Liver (tissue), 3 donors: ENCODE results near the gene PGAM2.

Experiments
- GABPA ChIP-seq, 2 donors: IDR thresholded peaks in 1 of 2; conservative IDR thresholded peaks in 1 of 2; 2 replicates each; pipeline ENCODE4 v1.6.1; 2016; ENCODE audit warnings: antibody characterized with exemption in 2 of 2, mild to moderate bottlenecking in 1 of 2, moderate library complexity in 1 of 2
- HNF4G ChIP-seq: IDR thresholded peaks from 2 replicates; pipeline ENCODE4 v1.6.1; 2016; ENCODE audit warnings: antibody characterized with exemption
- RAD21 ChIP-seq, 2 donors: IDR thresholded peaks; 2 replicates each; pipeline ENCODE4 v1.6.1; 2016; ENCODE audit warnings: antibody characterized with exemption in 2 of 2, mild to moderate bottlenecking in 2 of 2
- YY1 ChIP-seq: IDR thresholded peaks from 2 replicates; pipeline ENCODE4 v1.6.1; 2016; ENCODE audit warnings: antibody characterized with exemption, mild to moderate bottlenecking
- TF ChIP-seq, protein P1 (sequence below): fragments of 150-350 bp; IDR thresholded peaks from 2 replicates; pipeline ENCODE4 v1.5.1; 2017; ENCODE audit warnings: improper control_type of control experiment, low read depth, low read length; ENCODE audit not compliant: missing input control
- TF ChIP-seq, protein P2 (sequence below): IDR thresholded peaks from 2 replicates; pipeline ENCODE4 v1.6.1; 2016; ENCODE audit warnings: antibody characterized with exemption
- donor health status: healthy.
- donor health status: healthy.

DNA sequence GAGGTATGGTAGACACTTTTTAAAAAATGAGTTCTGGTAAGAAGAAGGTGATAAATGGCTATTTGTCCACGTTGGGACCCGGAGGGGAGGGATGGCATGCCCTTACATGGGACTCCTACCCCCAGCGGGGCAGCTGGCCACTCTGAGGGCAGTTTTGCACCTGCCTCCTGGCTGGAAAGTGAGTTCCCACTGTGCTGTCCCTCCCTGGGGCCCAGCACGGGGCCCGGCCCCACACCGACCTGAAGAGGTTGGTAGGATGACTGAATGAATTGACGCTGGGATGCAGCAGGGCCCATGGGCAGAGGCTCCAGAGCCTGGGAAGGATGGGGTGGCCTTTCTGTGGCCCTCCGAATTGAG is 38.2 kb upstream of the PGAM2 start:
- TF ChIP-seq, protein P1, sequence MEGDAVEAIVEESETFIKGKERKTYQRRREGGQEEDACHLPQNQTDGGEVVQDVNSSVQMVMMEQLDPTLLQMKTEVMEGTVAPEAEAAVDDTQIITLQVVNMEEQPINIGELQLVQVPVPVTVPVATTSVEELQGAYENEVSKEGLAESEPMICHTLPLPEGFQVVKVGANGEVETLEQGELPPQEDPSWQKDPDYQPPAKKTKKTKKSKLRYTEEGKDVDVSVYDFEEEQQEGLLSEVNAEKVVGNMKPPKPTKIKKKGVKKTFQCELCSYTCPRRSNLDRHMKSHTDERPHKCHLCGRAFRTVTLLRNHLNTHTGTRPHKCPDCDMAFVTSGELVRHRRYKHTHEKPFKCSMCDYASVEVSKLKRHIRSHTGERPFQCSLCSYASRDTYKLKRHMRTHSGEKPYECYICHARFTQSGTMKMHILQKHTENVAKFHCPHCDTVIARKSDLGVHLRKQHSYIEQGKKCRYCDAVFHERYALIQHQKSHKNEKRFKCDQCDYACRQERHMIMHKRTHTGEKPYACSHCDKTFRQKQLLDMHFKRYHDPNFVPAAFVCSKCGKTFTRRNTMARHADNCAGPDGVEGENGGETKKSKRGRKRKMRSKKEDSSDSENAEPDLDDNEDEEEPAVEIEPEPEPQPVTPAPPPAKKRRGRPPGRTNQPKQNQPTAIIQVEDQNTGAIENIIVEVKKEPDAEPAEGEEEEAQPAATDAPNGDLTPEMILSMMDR, result no peak
- no peak for TF ChIP-seq YY1
- TF ChIP-seq RAD21 (IDR thresholded peaks at IDR 0.05), result no peak
- TF ChIP-seq, protein P2, sequence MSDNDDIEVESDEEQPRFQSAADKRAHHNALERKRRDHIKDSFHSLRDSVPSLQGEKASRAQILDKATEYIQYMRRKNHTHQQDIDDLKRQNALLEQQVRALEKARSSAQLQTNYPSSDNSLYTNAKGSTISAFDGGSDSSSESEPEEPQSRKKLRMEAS, result no peak
- no peak for TF ChIP-seq HNF4G
- TF ChIP-seq GABPA (IDR thresholded peaks at IDR 0.05 in 1 of 2, conservative IDR thresholded peaks at IDR 0.05 in 1 of 2), result no peak
